GM18520 (cell line): ENCODE results near the gene CTDSPL.

Experiments
- ATAC-seq: cut with Tn5 transposase; IDR thresholded peaks from one replicate; pipeline ENCODE4 v1.9.1; 2021; ENCODE audit not compliant: unreplicated experiment

CTDSPL gene

DNA sequence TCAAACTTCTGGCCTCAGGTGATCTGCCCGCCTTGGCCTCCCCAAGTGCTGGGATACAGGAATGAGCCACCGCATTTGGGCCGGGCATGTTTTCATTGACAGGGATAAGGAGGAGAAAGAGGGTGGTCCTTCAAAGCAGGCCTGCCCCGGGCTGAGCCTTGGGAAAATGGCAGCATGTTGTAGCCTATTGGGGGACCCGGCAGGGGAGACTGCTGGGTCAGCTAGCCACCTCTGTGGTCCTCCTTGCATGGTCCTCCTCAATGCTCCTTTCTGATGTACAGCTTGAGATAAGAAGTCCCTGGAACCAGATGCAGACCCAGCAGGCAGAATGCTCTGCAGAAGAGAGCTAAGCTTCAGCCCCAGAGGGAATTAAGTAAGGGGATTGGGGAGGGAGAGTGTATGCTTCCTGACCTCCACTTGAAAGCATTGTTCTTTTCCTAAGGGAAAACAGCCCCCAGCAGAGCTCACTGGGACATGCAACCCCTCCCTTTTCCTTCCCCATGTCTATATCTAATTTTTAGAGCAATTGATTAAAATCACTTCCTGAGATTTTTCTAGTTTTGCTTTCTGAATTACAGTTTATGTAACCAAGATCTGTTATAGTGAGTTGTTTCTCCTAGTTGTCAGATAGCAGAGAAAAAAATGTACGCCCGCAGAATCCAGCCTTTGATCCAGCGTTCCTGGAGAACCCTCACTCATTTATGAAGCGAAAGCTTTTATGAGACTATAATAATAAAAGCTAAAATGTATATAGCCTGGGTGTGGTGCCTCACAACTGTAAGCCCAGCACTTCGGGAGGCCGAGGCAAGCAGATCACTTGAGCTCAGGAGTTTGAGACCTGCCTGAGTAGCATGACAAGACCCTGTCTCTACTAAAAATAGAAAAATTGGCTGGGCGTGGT, 80.2 kb downstream of the CTDSPL start:
- no peak for ATAC-seq

DNA sequence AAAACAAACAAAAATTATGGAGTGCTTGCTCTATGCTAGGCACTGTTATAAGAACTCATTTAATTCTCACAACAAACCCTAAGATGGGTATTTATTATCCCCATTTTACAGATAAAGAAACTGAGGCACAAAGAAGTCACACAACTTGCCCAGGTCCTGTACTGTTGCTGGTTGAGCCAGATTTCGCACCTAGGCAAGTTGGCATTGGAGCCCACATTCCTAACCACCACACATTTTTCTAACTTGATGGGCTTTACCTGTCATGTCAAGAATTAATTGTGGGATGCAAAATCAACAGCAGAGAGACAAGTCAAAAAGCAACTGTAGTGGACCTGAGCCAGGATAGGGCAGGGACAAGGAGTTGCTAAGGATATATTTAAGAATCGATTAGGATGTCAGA, 81.0 kb downstream of the CTDSPL start:
- ATAC-seq: no peak

DNA sequence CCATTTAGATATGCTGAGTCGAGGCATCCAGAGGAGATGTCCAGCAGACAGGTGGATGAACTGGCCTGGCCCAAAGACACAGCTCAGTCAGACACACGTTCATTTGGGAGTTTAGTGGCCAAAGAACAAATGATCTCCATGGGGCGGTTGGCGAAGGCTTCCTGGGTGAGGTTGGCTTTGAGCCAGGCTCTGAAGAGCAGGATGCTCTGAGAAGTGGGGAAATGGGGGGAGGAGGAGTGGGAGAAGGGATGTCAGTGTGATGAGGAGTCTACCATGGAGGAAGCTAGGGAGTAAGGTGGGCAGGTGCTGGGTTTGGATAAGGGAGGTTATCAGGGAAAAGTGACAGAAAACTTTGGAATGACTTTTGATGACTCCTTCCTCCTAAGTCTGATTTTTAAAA, 81.4 kb downstream of the CTDSPL start:
- ATAC-seq: no peak

DNA sequence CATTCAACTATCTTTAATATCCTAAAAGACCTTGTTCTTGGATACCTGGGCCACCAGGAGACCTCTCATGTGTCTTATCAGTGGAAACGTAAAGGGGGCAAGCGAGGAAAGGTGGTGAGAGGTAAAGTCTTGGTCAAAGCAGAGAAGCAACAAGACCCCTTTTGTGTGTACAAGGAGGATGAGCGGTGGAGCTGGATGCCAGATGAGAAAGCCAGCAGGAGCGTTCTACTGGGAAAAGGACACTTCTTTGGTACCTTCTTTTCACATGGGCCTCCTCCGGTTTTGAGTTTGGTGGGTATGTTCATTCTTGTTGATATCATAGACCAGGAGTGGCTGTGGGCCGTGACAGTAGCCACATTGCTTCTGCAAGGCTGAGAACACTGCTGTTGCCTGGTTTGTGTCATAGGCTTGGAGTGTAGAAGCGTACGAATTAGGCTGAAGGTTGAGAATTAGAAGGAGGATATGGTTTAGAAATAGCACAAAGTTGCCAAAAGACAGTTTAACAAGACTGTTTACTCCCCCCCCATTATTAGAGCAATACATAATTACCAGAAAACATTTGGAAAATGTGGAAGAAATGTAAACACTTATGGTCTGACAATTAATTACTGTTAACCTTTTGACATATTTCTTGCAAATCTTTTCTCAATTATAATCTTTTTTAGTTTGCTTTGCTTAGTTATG, 82.1 kb downstream of the CTDSPL start:
- ATAC-seq: no peak

DNA sequence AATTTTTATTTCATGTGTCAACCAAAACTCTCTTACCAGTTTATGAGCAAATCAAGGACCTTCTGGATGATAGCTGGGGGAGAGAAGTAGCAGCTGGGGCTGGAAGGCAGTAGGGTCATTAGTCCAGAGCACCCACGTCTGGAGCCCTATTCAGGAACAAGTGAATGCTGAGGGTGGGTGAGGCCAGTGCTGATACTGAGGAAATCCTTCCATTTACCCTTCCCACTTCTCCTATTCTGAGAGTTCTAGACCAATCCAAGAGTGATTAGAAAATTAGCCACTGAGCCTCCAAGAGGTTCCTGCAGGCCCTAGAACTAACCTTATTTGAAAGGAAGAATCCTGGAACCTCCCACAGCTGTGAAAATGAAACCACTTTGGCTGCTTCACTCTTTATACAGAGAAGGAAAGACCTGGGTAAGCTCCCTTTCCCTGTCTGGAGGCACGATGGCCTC, 82.7 kb downstream of the CTDSPL start:
- no peak for ATAC-seq

DNA sequence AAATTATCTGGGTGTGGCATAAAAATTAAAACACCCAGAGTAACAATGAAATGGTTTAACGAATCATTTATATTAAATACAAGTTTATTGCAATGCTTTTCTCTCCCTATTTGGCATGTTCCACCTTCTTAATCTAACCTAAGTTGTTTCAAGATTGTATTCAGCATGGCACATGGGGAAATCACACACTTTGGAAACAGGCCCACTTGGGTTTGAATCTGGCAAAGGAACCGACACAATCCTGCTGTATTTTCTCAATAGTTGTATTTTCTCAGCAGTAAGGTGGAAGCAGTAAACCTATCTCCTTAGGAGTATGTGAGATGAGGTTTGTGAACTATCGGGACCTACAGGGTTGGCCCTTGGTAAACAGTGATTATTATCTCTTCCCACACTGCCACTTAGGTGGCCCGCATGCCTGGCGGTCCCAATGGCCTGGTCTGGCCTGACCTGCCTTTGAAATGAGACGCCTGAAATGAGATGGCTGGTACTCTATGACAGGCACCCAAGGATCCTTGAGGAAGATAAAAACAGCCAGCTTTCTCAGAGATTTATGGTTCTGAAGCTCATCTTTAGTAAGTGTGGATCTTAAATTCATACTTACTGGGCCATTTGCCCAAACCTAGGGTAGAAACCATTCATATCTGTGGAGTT, 83.6 kb downstream of the CTDSPL start:
- ATAC-seq: no peak

DNA sequence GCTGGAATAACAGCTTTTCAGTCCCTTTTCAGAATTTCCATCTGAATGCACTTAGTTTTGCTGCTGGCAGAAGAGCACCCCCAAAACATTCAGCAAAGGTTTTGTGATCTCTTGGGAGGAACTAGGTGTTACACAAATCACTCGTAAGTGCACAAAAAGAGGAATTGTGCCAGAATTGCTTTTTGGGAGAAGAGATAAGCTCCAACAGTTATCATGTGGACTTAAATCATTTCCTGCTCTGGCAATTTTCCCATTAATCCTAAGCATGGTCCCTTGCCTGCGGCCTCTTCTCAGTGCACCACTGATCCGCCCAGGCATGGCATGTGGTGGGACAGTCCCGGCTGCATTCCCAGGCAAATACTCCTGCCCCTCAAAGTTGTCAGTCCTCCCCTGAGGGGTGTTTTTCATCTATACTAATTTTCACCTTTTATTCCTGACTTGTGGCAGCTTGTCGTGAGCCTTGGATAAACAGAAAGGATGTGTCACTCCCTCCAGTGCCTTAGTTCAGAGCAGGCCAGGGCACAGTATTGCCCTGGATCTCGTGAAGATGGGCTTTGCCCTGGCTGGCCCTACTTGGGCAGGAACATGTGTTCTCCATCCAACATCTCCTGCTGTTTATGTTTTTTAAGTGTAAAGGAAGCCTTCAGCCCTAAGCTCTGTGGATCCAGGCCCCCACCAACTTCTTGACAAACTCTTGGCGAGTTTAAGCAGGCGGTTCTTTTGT, 84.3 kb downstream of the CTDSPL start:
- ATAC-seq: no peak

DNA sequence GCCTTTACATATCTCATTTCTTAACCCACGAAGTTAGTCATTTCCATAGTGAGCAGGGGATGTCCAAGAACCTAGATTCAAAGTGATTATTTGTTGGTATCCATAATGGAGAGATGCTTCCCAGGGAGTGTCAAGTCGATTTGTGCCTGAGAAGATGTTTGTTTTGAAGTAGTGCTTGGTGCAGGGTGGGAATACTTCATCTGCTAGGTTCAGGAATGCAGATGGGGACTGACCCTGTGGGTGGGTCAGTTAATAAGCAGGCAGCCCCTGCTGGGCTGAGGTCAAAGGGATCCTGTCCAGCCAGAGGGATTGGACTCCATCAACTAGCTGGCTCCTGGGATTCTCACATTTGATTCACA, 84.8 kb downstream of the CTDSPL start:
- no peak for ATAC-seq

DNA sequence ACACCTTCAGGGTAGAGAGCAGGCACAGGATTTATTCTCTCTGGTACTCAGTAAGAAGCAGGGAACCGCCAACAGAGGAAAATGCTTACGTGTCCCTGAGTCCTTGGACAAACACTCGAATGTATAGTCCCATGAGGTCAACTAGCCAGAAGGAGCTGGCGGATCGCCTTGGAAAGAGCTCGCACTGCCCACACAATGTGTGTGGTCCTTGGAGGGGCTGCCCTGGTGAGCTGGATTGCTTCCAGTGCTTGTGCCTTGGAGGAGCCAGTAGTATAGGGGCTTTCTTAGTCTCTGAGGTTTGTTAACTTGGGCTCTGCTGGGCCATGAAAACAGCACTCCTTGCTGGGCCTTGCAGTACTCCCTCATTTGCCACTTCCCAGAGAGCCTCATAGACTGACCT, 88.2 kb downstream of the CTDSPL start:
- ATAC-seq: no peak

DNA sequence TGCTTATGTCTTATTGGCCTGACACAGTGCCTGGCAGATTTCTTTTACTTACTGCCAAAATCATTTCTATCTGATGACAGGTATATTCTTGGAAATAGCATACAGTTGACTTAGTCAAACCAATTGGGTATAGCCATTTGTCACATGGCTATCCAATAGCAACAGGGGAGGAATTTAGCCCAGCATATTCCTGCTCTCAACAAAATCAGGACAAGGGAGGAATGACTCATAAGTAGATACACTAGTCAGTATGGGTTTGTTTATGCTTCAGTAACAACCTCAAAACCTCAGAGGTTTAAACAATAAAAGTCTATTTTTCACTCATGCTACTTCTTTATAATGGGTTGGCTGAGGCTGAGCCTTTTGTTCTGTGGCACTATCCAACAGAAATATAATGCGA, 90.9 kb downstream of the CTDSPL start:
- ATAC-seq: no peak

DNA sequence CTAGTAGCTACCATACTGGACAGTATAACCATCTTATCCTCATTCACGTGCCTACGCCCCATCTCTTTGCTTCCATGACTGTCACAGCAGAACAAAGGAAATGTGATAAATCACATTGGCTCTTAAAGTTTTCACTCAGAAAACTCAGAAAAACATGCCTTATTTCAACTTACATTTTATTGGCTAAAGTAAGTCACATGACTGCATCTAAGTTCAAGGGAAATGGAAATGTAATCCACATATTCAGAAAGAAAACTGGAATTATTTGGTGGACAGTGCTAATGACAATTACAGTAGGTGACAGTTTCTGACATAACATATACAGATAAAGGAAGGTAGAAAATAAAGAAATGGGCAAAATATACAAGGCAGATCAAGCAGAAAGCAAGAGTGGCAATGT, 91.5 kb downstream of the CTDSPL start:
- no peak for ATAC-seq

DNA sequence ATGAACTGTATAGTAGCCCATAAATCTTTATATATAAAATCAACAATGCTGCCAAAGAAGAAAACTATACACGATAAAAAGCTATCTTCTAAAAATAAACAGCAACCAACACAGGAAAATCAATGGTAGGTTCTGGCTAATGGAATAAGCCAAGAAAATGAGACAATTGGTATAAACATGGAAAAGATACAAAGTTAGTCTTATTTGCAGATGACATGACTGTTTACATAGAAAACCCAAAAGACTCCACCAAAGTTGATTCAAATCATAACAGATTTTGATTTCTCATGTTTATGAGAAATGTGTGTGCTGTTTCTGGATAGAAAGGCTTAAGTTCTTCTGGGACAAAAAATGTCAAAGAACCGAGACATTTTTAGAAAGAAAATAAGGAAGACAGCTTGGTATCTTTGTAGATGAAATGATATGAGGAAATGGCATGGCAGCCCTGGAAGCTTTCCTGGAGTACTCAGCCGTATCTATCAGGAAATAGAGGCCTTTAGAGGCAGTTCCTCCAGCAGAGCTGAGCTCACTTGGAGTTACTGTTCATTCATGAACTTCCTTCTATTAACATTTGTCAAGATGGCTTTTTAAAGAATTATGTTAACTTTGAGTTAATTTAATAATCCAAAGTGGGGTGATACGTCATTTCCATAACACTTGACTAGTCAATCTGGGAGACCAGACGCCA, 92.2 kb downstream of the CTDSPL start:
- no peak for ATAC-seq

DNA sequence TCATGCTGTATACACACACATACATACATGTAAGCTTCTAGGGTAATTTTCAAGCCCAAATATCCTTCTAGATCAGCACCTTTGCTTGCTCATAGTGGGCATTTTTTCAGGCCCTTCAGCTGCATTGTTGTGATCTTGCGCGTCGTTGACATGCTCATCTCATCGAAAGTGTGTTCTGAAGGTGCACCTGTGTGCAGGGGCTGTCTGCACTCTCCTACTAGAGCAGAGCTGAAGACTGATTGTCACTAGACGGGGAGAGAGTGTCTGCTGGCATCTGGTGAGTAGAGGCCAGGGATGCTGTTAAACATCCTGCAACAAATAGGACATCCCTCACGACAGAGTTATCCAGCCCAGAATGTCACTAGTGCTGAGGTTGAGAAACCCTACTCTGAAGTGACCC, 93.2 kb downstream of the CTDSPL start:
- no peak for ATAC-seq

DNA sequence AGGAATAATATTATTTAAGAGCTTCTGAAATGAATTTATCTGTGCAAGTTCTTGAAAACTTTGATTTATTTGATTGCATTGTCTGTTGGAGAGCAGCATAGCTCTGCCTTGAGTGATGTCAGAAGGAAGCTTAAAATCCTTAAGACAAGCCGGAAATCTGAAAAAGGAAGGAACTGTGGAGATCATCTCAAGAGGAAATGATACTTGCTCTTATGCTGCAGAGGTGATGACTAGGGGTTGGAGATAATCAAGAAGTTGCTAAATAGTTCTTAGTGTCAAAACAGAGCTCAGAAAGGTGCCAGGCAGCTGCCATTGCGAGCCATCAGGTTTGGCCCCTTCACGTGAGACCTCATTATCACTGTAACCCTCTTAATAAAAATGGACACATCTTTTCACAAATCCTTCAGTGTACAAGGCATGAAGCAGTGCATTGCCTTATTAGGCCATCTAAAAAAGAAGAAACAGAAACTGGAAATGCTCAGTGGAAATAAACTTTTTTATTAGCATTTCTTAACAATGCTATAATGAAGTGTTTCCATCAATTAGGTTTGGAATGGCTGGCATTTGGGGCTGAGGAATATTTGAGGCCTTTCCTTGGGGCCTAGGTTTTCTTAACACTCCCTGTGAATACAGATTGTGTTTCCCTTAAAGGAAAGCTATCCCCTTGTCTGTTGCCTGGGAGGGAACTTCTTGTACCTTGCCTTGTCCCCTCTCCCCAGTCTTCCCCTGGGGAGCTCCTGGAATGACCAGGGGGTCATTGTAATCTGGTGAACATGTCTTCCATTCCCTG, 94.4 kb downstream of the CTDSPL start:
- ATAC-seq: no peak

DNA sequence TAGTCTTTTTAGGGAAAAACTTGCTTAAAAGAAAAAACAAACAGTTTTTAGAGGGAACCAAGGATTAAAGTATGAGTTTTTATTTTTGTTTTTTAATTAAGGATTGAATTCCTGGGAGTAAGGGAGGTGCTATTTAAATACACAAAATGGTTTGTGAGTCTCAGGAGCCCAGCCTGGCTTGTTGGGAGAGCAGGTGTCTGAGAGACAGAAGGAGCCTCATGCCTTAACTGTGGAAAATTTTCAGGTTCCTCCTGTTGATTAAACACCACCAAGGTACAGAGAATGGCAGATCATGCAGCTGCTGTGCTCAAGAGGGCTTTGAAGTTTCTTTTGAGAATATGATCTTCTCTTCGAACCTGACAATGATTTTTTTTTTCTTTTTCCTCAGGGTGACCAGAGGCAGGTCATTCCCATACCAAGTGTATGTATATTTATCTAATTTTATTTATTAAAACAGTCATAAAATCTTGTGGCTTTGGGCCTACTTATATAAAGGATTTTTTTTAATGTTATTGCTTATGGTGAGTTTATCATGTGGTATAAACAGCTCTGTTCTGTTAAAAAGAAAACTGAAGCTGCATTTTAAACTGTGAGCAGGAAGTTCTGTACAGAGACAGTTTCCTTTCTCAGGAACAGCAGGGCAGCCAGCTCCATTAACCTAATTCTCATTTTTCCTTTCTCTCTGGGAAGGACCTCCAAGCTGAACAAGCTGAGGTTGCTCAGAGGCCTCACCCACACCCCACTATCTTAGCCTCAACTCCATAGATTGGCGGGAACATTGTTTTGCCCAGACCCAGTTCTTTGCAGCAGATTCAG, 95.3 kb downstream of the CTDSPL start:
- ATAC-seq: no peak

DNA sequence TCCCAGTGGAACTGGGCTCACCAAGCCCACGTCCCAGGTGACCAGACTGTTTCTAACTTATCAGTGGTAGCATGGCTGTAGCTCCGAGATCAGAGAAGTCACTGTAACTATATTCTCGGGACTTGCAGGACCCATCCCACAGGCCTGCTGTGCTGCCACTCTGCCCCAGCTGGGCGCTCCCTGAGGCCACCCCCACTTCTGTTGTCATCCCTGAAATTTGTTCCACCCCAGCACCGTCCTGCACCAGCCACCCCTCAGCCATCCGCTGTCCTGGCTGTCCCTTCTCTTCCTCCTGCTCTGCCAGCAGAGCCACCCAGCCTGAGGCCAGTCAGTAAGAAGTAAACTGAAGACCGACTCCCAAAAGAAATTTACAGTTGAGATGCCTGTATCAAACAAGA, 95.9 kb downstream of the CTDSPL start:
- no peak for ATAC-seq

DNA sequence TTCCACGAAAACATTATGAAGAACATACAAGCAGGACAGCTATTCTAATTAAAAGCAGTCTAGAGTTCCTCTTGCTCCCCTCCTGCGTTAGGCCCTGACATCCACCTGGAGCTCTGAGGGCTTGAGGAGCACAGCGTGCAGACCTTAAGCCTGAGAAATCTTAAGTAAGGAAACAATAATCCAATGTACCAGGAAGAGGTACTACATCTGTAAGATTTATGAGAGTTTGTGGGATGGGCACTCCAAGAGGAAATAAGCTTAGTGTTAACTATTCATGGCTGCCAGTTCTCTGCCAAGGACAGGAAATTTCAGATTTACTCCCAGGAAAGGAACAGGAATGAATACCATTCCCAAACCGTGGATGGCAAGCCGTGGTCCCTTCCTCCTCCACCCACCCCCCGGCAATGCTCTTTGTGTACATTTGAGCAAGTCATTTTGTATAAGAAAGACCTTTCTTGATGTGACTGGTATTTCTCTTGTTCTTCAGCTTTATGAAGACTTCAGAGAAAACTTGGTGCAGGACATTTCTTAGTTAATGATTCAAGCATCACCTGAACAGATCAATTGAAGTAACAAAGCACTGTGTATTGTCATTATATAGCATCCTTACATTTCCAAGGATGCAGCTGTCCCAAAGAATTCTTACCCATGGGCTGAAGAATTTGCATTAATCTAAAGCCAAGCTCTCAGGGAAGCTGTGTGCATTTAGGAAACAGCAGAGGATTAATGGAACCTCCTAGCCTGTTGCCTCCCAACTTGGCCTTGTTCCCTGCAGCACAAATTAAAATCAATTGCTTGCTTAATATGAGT, 100.1 kb downstream of the CTDSPL start:
- no peak for ATAC-seq

DNA sequence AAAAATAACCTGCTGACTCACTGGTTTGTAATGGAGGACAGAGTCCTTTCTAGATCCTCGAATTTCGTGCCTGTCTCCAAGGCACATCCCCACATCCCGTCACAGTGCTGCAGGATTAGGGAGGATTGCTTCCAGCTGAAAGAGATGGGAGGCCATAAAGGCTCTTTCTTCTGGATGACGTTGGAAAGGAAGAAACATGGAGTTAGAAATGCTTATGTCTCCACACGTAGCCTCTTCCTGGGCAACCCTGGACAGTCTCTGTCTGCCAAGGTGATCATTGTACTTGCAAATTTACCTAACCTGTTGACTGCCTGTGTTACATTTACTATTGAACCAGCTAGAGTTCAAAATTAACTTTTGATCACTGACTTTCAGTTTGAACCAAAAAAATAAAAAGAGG, 101.3 kb downstream of the CTDSPL start:
- ATAC-seq: no peak
